Motor neuron (in vitro differentiated cells): ENCODE results near the gene PBX2. TPM values are rescaled to one million over a fixed set of nuclear protein-coding genes. Genes with fewer than 3 reads are reported as not detected.

Source experiments
- ATAC-seq, 8 experiments: fragments of 200-7000 bp; cut with Tn5 transposase; replicated peaks in 6 of 8; 2 replicates each; pipeline ENCODE4 v1.8.0; 2021; ENCODE audit warnings: mild to moderate bottlenecking in 8 of 8, moderate library complexity in 8 of 8
- H3K27ac ChIP-seq, 2 donors: fragments of 250-450 bp; sonication (Bioruptor Pico); 2 replicates each; pipeline ENCODE4 v1.9.0; 2021; ENCODE audit warnings: antibody characterized with exemption in 2 of 2, mild to moderate bottlenecking in 2 of 2, moderate library complexity in 1 of 2
- H3K4me1 ChIP-seq, 2 donors: fragments of 250-450 bp; sonication (Bioruptor Pico); replicated peaks in 1 of 2; 2 replicates each; pipeline ENCODE4 v1.6.1; 2021; ENCODE audit warnings: antibody characterized with exemption in 2 of 2, mild to moderate bottlenecking in 2 of 2, moderate library complexity in 1 of 2
- H3K4me3 ChIP-seq, 5 donors: fragments of 250-450 bp; sonication (Bioruptor Pico); 2 replicates each; pipeline ENCODE4 v1.9.0; 2021; ENCODE audit warnings: antibody characterized with exemption in 5 of 5, mild to moderate bottlenecking in 5 of 5, moderate library complexity in 4 of 5
- WGBS, 10 experiments: fragments of 450-650 bp; shearing (Covaris generic); methylation state at CpG; one replicate each; pipeline ENCODE4 v1.0.0; 2022; 5-methylcytosine and 5-hydroxymethylcytosine counted together
- in situ Hi-C, 9 experiments: fragments of 400-800 bp; cut with MboI; loops; one replicate each; pipeline ENCODE4 v1.15.0; 2021; ENCODE audit warnings: low sequenced_read_pairs in 9 of 9, low pct_unique_long_range_greater_than_20kb in 2 of 9; ENCODE audit not compliant: unreplicated experiment in 9 of 9
- total RNA-seq, 8 experiments: library from RNA; unstranded; fragments of 300-600 nt; gene quantifications; 2 replicates each; pipeline versions ENCODE4 v1.2.3 to v1.2.4, GENCODE V29; 2022

Gene PBX2
- total RNA-seq, 8 experiments from 2014 or later: 25.9 to 78.8 (median 48.0) TPM

- no peak for ATAC-seq
- H3K27ac ChIP-seq: no peak overlapping the region
Observed at GRCh38 chr6:32182555-32182981, 7.4 kb downstream of the PBX2 start.

GRCh38 chr6:32181915-32182529 lies 8.0 kb downstream of the PBX2 start:
- in situ Hi-C loops: loop anchor here in 1 of 9 experiments (25.0 kb wide), 1 partner anchor 645 kb away; the partner anchor contains the start of genes ATP6V1G2, DDX39B, MCCD1 and NFKBIL1
- ATAC-seq: peak in 1 of 8 experiments; percentile 0
- H3K27ac ChIP-seq: no peak overlapping the region
- peaks cover 14 to 28% of the 10 kb centered on the region in 2 donors for H3K4me1 ChIP-seq
- no peak overlapping the region for H3K4me3 ChIP-seq
- WGBS, 10 experiments: 30 to 100% (median 71%) methylated on average over 1 to 2 of the region's 10 CpGs; no CpG with 5 or more reads in 6 of the 10 experiments

More at GRCh38 chr6:32182555-32182981, 7.4 kb downstream of the PBX2 start:
- H3K4me3 ChIP-seq: no peak overlapping the region
- in situ Hi-C loops: loop anchor here in 1 of 9 experiments (25.0 kb wide), 1 partner anchor 645 kb away; the partner anchor contains the start of genes ATP6V1G2, DDX39B, MCCD1 and NFKBIL1
- WGBS, 10 experiments: 40 to 100% (median 87%) methylated on average over 1 to 6 of the region's 10 CpGs; no CpG with 5 or more reads in 5 of the 10 experiments
- H3K4me1 ChIP-seq: peaks cover 14 to 28% of the 10 kb centered on the region in 2 donors

GRCh38 chr6:32181148-32181702 lies 8.8 kb downstream of the PBX2 start:
- 86 to 100% (median 92%) methylated on average over 2 to 11 of the region's 15 CpGs; no CpG with 5 or more reads in 2 of the 10 experiments for WGBS, 10 experiments
- Histone ChIP-seq H3K27ac (no peak overlapping the region), H3K4me3 (no peak overlapping the region), H3K4me1 (peaks cover 14 to 24% of the 10 kb centered on the region in 2 donors)
- no peak for ATAC-seq
- in situ Hi-C loops: loop anchor here in 1 of 9 experiments (25.0 kb wide), 1 partner anchor 644 kb away; the partner anchor contains the start of genes ATP6V1G2, DDX39B, MCCD1 and NFKBIL1

- in situ Hi-C loops: loop anchor here in 1 of 9 experiments (25.0 kb wide), 1 partner anchor 643 kb away; the partner anchor contains the start of genes ATP6V1G2, DDX39B, MCCD1 and NFKBIL1
- no peak overlapping the region for H3K27ac ChIP-seq
Observed at GRCh38 chr6:32179766-32180405, 10.1 kb downstream of the PBX2 start.

GRCh38 chr6:32178547-32179440 lies 11.2 kb downstream of the PBX2 start:
- ATAC-seq: no peak
- H3K27ac ChIP-seq: peak overlapping the region; percentile 82 to 94
- WGBS, 10 experiments: 0 to 67% (median 9%) methylated on average over 1 to 10 of the region's 24 CpGs; no CpG with 5 or more reads in 1 of the 10 experiments
- in situ Hi-C loops: loop anchor here in 1 of 9 experiments (25.0 kb wide), 1 partner anchor 641 kb away; the partner anchor contains the start of genes ATP6V1G2, DDX39B, MCCD1 and NFKBIL1
- H3K4me3 ChIP-seq: peak overlapping the region; percentile 85 to 99 (median 97)
- H3K4me1 ChIP-seq: peaks cover 11 to 12% of the 10 kb centered on the region in 2 donors

More at GRCh38 chr6:32179766-32180405, 10.1 kb downstream of the PBX2 start:
- ATAC-seq: no peak
- Histone ChIP-seq H3K4me1 (peaks cover 10 to 17% of the 10 kb centered on the region in 2 donors), H3K4me3 (no peak overlapping the region)
- whole genome bisulfite sequencing, 10 experiments: 68 to 100% (median 100%) methylated on average over 1 to 7 of the region's 10 CpGs; no CpG with 5 or more reads in 3 of the 10 experiments

GRCh38 chr6:32177788-32178546 lies 12.0 kb downstream of the PBX2 start, which contains the start of gene RNF5:
Gene RNF5 (plus strand): TSS chr6:32178405. CDS start chr6:32178512, 107 bp downstream.
- Histone ChIP-seq H3K4me3 (peak within 1 kb of the TSS; percentile 85 to 99 (median 97)), H3K27ac (peak within 1 kb of the TSS; percentile 90 to 94), H3K4me1 (peaks cover 11 to 12% of the 10 kb centered on the region in 2 donors)
- peak; percentile 75 to 87 (median 83) for ATAC-seq
- in situ Hi-C loops: loop anchor here in 1 of 9 experiments (25.0 kb wide), 1 partner anchor 641 kb away; the partner anchor contains the start of genes ATP6V1G2, DDX39B, MCCD1 and NFKBIL1
- WGBS, 10 experiments: 0 to 2% (median 0%) methylated on average over 1 to 20 of the region's 33 CpGs; no CpG with 5 or more reads in 3 of the 10 experiments

- 0 to 15% (median 0%) methylated on average over 2 to 20 of the region's 20 CpGs; no CpG with 5 or more reads in 2 of the 10 experiments for WGBS, 10 experiments
- in situ Hi-C loops: loop anchor here in 1 of 9 experiments (25.0 kb wide), 1 partner anchor 640 kb away; the partner anchor contains the start of genes ATP6V1G2, DDX39B, MCCD1 and NFKBIL1
Observed at GRCh38 chr6:32177183-32177787, 12.7 kb downstream of the PBX2 start.

GRCh38 chr6:32176476-32177182 lies 13.4 kb downstream of the PBX2 start:
- 0 to 30% (median 11%) methylated on average over 1 to 5 of the region's 5 CpGs for WGBS, 10 experiments
- in situ Hi-C loops: loop anchor here in 1 of 9 experiments (25.0 kb wide), 1 partner anchor 639 kb away; the partner anchor contains the start of genes ATP6V1G2, DDX39B, MCCD1 and NFKBIL1
- Histone ChIP-seq H3K4me3 (peak overlapping the region; percentile 85 to 99 (median 97)), H3K27ac (peak overlapping the region; percentile 90 to 94), H3K4me1 (peaks cover 11 to 12% of the 10 kb centered on the region in 2 donors)
- no peak for ATAC-seq

More at GRCh38 chr6:32177183-32177787, 12.7 kb downstream of the PBX2 start:
- Histone ChIP-seq H3K4me1 (peaks cover 11 to 12% of the 10 kb centered on the region in 2 donors), H3K27ac (peak overlapping the region; percentile 90 to 94), H3K4me3 (peak overlapping the region; percentile 85 to 99 (median 97))
- peak; percentile 2 to 16 (median 8) for ATAC-seq

GRCh38 chr6:32175711-32176475 lies 14.1 kb downstream of the PBX2 start, which contains the start of gene AGPAT1:
Gene AGPAT1 (minus strand): TSS chr6:32176084. CDS start chr6:32171496, 4,588 bp downstream.
- Histone ChIP-seq H3K4me1 (peaks cover 11 to 12% of the 10 kb centered on the region in 2 donors), H3K27ac (peak within 1 kb of the TSS; percentile 90 to 94), H3K4me3 (peak within 1 kb of the TSS; percentile 85 to 99 (median 97))
- in situ Hi-C loops: loop anchor here in 1 of 9 experiments (25.0 kb wide), 1 partner anchor 639 kb away; the partner anchor contains the start of genes ATP6V1G2, DDX39B, MCCD1 and NFKBIL1
- 0 to 20% (median 0%) methylated on average over 1 to 7 of the region's 27 CpGs; no CpG with 5 or more reads in 2 of the 10 experiments for WGBS, 10 experiments
- ATAC-seq: peak; percentile 35 to 62 (median 54)
